Ovary (tissue), 9 donors: ENCODE measurements around the gene AMOTL1. TPM values are rescaled to one million over a fixed set of nuclear protein-coding genes. Genes with fewer than 3 reads are reported as not detected.

Experiments used
- DNase-seq, 5 donors: peaks; one replicate each; pipeline ENCODE4 v3.0.0-alpha.2; 2019 to 2020
- H3K27ac ChIP-seq, 2 donors: fragments of 200-600 bp; one replicate each; pipeline versions ENCODE4 v1.5.1 to v1.8.0; 2019 to 2022
- H3K27me3 ChIP-seq: fragments of 200-600 bp; one replicate; pipeline ENCODE4 v1.8.0; 2022
- H3K36me3 ChIP-seq: fragments of 200-600 bp; sonication (generic); one replicate; pipeline ENCODE4 v1.5.1; 2019
- H3K4me1 ChIP-seq: one replicate; pipeline ENCODE4 v1.8.1; 2013; ENCODE audit warnings: mild to moderate bottlenecking, moderate library complexity; ENCODE audit not compliant: insufficient read depth
- H3K4me3 ChIP-seq: fragments of 200-600 bp; sonication (generic); one replicate; pipeline ENCODE4 v1.5.1; 2017
- H3K9me3 ChIP-seq, 2 donors: fragments of 200-600 bp in 1 of 2; sonication (generic) in 1 of 2; one replicate each; pipeline versions ENCODE4 v1.5.1 to v1.8.1; 2013 to 2019; ENCODE audit warnings: mild to moderate bottlenecking in 1 of 2, moderate library complexity in 1 of 2
- CTCF ChIP-seq, 3 donors: fragments of 450-650 bp in 2 of 3; fragments of 200-600 bp in 1 of 3; IDR thresholded peaks; one replicate each; pipeline versions ENCODE4 v1.5.1 to v1.8.0; 2016 to 2022; ENCODE audit warnings: antibody characterized with exemption in 3 of 3, mild to moderate bottlenecking in 1 of 3
- EP300 ChIP-seq: sonication (generic); formaldehyde crosslinking; IDR thresholded peaks from one replicate; pipeline ENCODE4 v1.6.1; 2017; ENCODE audit warnings: antibody characterized with exemption
- POLR2A ChIP-seq: fragments of 450-650 bp; IDR thresholded peaks from one replicate; pipeline ENCODE4 v1.6.1; 2017; ENCODE audit warnings: antibody characterized with exemption, mild to moderate bottlenecking, moderate library complexity
- WGBS, 3 donors: extraction: QIAGEN DNeasy Blood & Tissue Kit in 1 of 3; methylation state at CpG; one replicate each; pipeline versions ENCODE4 v1.1.5 to v1.1.7; 2013 to 2017; 5-methylcytosine and 5-hydroxymethylcytosine counted together
- intact Hi-C, 4 donors: fragments of 100-400 bp; cut with DNase I; formaldehyde crosslinking; loops; one replicate each; pipeline versions ENCODE4 v1.11.0 to v1.15.1; 2022 to 2023
- polyA plus RNA-seq, 2 donors: library from polyadenylated mRNA; stranded (reverse); fragments of 200-250 nt in 1 of 2; fragments of 350-450 nt in 1 of 2; fragmentation: Illumina TruSeq in 1 of 2; extraction: RNeasy Lipid Tissue Mini Kit (QIAGEN cat#74804) in 1 of 2; gene quantifications; one replicate each; pipeline ENCODE4 v1.2.3, GENCODE V29; 2013 to 2014
- total RNA-seq, 7 donors: library from RNA; depleted of rRNA in 2 of 7; stranded (reverse); fragments of >200 nt in 2 of 7; fragmentation: NEBNext Ultra II Directional in 3 of 7; extraction: Animal tissue kit (Norgen Biotek cat#: 25700) in 3 of 7; gene quantifications; one replicate each; pipeline versions ENCODE4 v1.1.0 to v1.2.4, GENCODE V29; 2016 to 2023
- donor health status: DM: no; HTN: no; CAD: no; lungs with moderate emphysema.
- donor health status: DM: no; HTN: no; CAD: no.
- donor health status: Bipolar disorder and iron deficiency.
- donor health status: DM: yes; HTN: yes; CAD: no.
- donor health status: DM: no; HTN: no; CAD: no.
- donor health status: DM: yes; HTN: yes; CAD: no.

AMOTL1 gene
- total and polyA plus RNA-seq, 9 donors, result 5.4 to 24.8 (median 13.6) TPM

- H3K36me3 ChIP-seq, result no peaks in the 10 kb centered on the region
- no peak overlapping the region for H3K4me3 ChIP-seq
- H3K27me3 ChIP-seq, result no peaks in the 10 kb centered on the region
- intact Hi-C loops, result no loop called here
- DNase-seq, result no peak
- H3K4me1 ChIP-seq, result no peaks in the 10 kb centered on the region
- no peaks in the 10 kb centered on the region for H3K9me3 ChIP-seq
- no peak for TF ChIP-seq CTCF (IDR thresholded peaks at IDR 0.05)
- TF ChIP-seq EP300, result no peak
- TF ChIP-seq POLR2A, result no peak
- 93 to 95% (median 95%) methylated on average over 11 of the region's 11 CpGs for WGBS, 3 donors
- no peak overlapping the region for H3K27ac ChIP-seq
Observed at GRCh38 chr11:94755494-94755893, 12.7 kb upstream of the AMOTL1 start.

- no peaks in the 10 kb centered on the region for H3K27me3 ChIP-seq
- no peaks in the 10 kb centered on the region for H3K36me3 ChIP-seq
- intact Hi-C loops, result no loop called here
- TF ChIP-seq EP300 (no peak), POLR2A (no peak), CTCF (IDR thresholded peaks at IDR 0.05) (no peak)
- no peaks in the 10 kb centered on the region for H3K4me1 ChIP-seq
- no peak overlapping the region for H3K27ac ChIP-seq
- H3K9me3 ChIP-seq, result no peaks in the 10 kb centered on the region
- no peak for DNase-seq
- H3K4me3 ChIP-seq, result no peak overlapping the region
- 83 to 90% (median 88%) methylated on average over 5 of the region's 5 CpGs for WGBS, 3 donors
Observed at GRCh38 chr11:94757037-94757735, 11.0 kb upstream of the AMOTL1 start.

GRCh38 chr11:94758666-94759065, 9.5 kb upstream of the AMOTL1 start:
- WGBS, 3 donors, result 63 to 83% (median 72%) methylated on average over 3 of the region's 3 CpGs

GRCh38 chr11:94759522-94759921, 8.6 kb upstream of the AMOTL1 start:
- WGBS, 3 donors, result 93 to 97% (median 95%) methylated on average over 2 of the region's 2 CpGs
- Histone ChIP-seq H3K4me3 (no peak overlapping the region), H3K4me1 (no peaks in the 10 kb centered on the region), H3K27me3 (no peaks in the 10 kb centered on the region), H3K27ac (no peak overlapping the region), H3K9me3 (no peaks in the 10 kb centered on the region), H3K36me3 (no peaks in the 10 kb centered on the region)
- intact Hi-C loops, result no loop called here
- TF ChIP-seq CTCF (IDR thresholded peaks at IDR 0.05) (no peak), EP300 (no peak), POLR2A (no peak)
- DNase-seq, result no peak

More at GRCh38 chr11:94758666-94759065, 9.5 kb upstream of the AMOTL1 start:
- Histone ChIP-seq H3K9me3 (no peaks in the 10 kb centered on the region), H3K4me1 (no peaks in the 10 kb centered on the region), H3K27ac (no peak overlapping the region), H3K36me3 (no peaks in the 10 kb centered on the region), H3K27me3 (no peaks in the 10 kb centered on the region), H3K4me3 (no peak overlapping the region)
- DNase-seq, result no peak
- intact Hi-C loops, result no loop called here
- TF ChIP-seq CTCF (IDR thresholded peaks at IDR 0.05) (no peak), EP300 (no peak), POLR2A (no peak)
